Dermis blood vessel endothelial cell (primary cell): ENCODE measurements around the gene TACC2. TPM values are rescaled to one million over a fixed set of nuclear protein-coding genes. Genes with fewer than 3 reads are reported as not detected.
"Not testable (repeated sequence)": the region's sequence is repeated elsewhere in the genome, so short reads cannot be mapped to it uniquely, and the experiment has no call there.

Experiments used
- DNase-seq: peaks from one replicate; pipeline ENCODE4 v3.0.0; 2010
- total RNA-seq: library from RNA; depleted of rRNA; stranded (reverse); fragments of >200 nt; gene quantifications from 2 replicates; pipeline ENCODE4 v1.2.3, GENCODE V29; 2014

Gene TACC2
- total RNA-seq, 1 donor from 2014 or later, result 3.6 TPM

- peak; percentile 81 for DNase-seq
Observed at GRCh38 chr10:122062831-122063674, 74.1 kb downstream of the TACC2 start.

GRCh38 chr10:122066337-122066939 lies 77.5 kb downstream of the TACC2 start:
- not testable (repeated sequence) for DNase-seq

GRCh38 chr10:122068844-122069243 lies 79.9 kb downstream of the TACC2 start:
- DNase-seq, result no peak

GRCh38 chr10:122072491-122072890 lies 83.5 kb downstream of the TACC2 start:
- DNase-seq, result no peak

GRCh38 chr10:122073508-122073907 lies 84.5 kb downstream of the TACC2 start:
- DNase-seq, result no peak

GRCh38 chr10:122075171-122075570 lies 86.2 kb downstream of the TACC2 start:
- DNase-seq, result no peak

GRCh38 chr10:122075876-122076275 lies 86.9 kb downstream of the TACC2 start:
- DNase-seq, result not testable (repeated sequence)

- DNase-seq, result no peak
Observed at GRCh38 chr10:122077311-122077875, 88.4 kb downstream of the TACC2 start.

GRCh38 chr10:122078326-122078725 lies 89.4 kb downstream of the TACC2 start:
- DNase-seq, result no peak

- no peak for DNase-seq
Observed at GRCh38 chr10:122078965-122079795, 90.2 kb downstream of the TACC2 start.

GRCh38 chr10:122082616-122083477 lies 93.9 kb downstream of the TACC2 start:
- DNase-seq, result no peak

- no peak for DNase-seq
Observed at GRCh38 chr10:122083478-122084025, 94.6 kb downstream of the TACC2 start.

- no peak for DNase-seq
Observed at GRCh38 chr10:122084286-122085041, 95.5 kb downstream of the TACC2 start.

- DNase-seq, result no peak
Observed at GRCh38 chr10:122085423-122085911, 96.5 kb downstream of the TACC2 start.

- no peak for DNase-seq
Observed at GRCh38 chr10:122086416-122087240, 97.7 kb downstream of the TACC2 start.

- DNase-seq, result no peak
Observed at GRCh38 chr10:122087436-122087835, 98.5 kb downstream of the TACC2 start.

GRCh38 chr10:122089311-122090017 lies 100.5 kb downstream of the TACC2 start:
- no peak for DNase-seq

- DNase-seq, result no peak
Observed at GRCh38 chr10:122091722-122092121, 102.8 kb downstream of the TACC2 start.

GRCh38 chr10:122093076-122093475 lies 104.1 kb downstream of the TACC2 start:
- DNase-seq, result no peak
